ENCODE measurements around the gene GRM1.

The GRM1 gene

GRCh38 chr6:146103416-146104072 is 74.7 kb downstream of the GRM1 start:
- DNase-seq = no peak

- no peak for DNase-seq
Observed at GRCh38 chr6:146106532-146106931, 77.7 kb downstream of the GRM1 start.

GRCh38 chr6:146110990-146111389 is 82.1 kb downstream of the GRM1 start:
- DNase-seq = no peak

- no peak for DNase-seq
Observed at GRCh38 chr6:146111881-146112450, 83.1 kb downstream of the GRM1 start.

GRCh38 chr6:146113084-146113623 is 84.3 kb downstream of the GRM1 start:
- DNase-seq = no peak

- DNase-seq = no peak
Observed at GRCh38 chr6:146123616-146124015, 94.8 kb downstream of the GRM1 start.

- DNase-seq = no peak
Observed at GRCh38 chr6:146127447-146128215, 98.8 kb downstream of the GRM1 start.

GRCh38 chr6:146133866-146134265 is 105.0 kb downstream of the GRM1 start:
- DNase-seq = no peak

GRCh38 chr6:146135167-146135566 is 106.3 kb downstream of the GRM1 start:
- no peak for DNase-seq

GRCh38 chr6:146146836-146147235 is 118.0 kb downstream of the GRM1 start:
- DNase-seq = no peak

GRCh38 chr6:146149770-146150169 is 120.9 kb downstream of the GRM1 start:
- no peak for DNase-seq

GRCh38 chr6:146153040-146153758 is 124.3 kb downstream of the GRM1 start:
- DNase-seq = no peak

- DNase-seq = no peak
Observed at GRCh38 chr6:146154197-146154596, 125.3 kb downstream of the GRM1 start.

GRCh38 chr6:146161664-146162063 is 132.8 kb downstream of the GRM1 start:
- DNase-seq = no peak

GRCh38 chr6:146169872-146170271 is 141.0 kb downstream of the GRM1 start:
- DNase-seq = no peak

- no peak for DNase-seq
Observed at GRCh38 chr6:146177785-146178184, 148.9 kb downstream of the GRM1 start.

GRCh38 chr6:146183831-146184230 is 155.0 kb downstream of the GRM1 start:
- DNase-seq = no peak

GRCh38 chr6:146184701-146185100 is 155.8 kb downstream of the GRM1 start:
- DNase-seq = no peak

GRCh38 chr6:146189131-146189530 is 160.3 kb downstream of the GRM1 start:
- no peak for DNase-seq

GRCh38 chr6:146190581-146190980 is 161.7 kb downstream of the GRM1 start:
- DNase-seq = no peak

GRCh38 chr6:146191166-146191565 is 162.3 kb downstream of the GRM1 start:
- no peak for DNase-seq

GRCh38 chr6:146191612-146192011 is 162.8 kb downstream of the GRM1 start:
- no peak for DNase-seq

- no peak for DNase-seq
Observed at GRCh38 chr6:146194434-146194833, 165.6 kb downstream of the GRM1 start.

Measured in stimulated activated CD4-positive, alpha-beta T cell treated with anti-CD3 and anti-CD28 coated beads, Interleukin-2, amount 100 ng/mL, for 24 hours (primary cell).